ENCODE measurements around the gene MUC6. TPM values are rescaled to one million over a fixed set of nuclear protein-coding genes. Genes with fewer than 3 reads are reported as not detected.

Gene MUC6
- polyA plus RNA-seq, 1 of the 3 experiments (the other 2 are of a cell fraction): not detected

DNA sequence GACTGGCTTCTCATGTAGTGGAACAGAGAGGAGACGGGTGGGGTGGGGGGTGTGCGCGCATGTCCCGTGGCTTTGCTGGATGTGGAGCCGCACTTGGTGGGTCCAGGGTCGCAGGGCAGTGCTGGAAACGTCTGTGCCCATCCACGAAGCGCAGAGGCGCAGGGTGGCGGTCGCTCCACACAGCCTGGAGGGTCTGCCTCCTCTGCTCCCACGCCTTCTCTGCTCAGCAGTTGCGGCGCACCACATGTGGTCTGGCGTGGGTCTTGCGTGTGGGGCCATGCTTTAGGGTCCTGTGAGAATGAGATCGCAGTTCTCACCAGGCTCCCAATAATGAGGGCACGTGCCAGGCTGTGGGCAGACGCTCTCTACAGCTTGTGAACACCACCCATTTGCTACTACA, 50.7 kb downstream of the MUC6 start:
- ChIA-PET CTCF (no interaction called here), POLR2A (no interaction called here)
- H3K79me2 ChIP-seq (ENCODE audit: insufficient read depth): peaks cover 8% of the 10 kb centered on the region; the same call in 1 of the 2 replicates
- no peak for DNase-seq
- H3K4me1 ChIP-seq (ENCODE audit: control insufficient read depth in 1 of 2, insufficient read depth in 2 of 2, low read depth in 1 of 2, low read length in 1 of 2): no peaks in the 10 kb centered on the region
- no peak overlapping the region for H3K9ac ChIP-seq
- no peaks in the 10 kb centered on the region for H3K9me2 ChIP-seq
- H3K9me3 ChIP-seq: no peaks in the 10 kb centered on the region
- H4K20me1 ChIP-seq (ENCODE audit: insufficient read depth): no peaks in the 10 kb centered on the region
- 89% methylated on average over 13 of the region's 20 CpGs for WGBS (ENCODE audit: low lambda C conversion rate)
- no peaks in the 10 kb centered on the region for H3K27me3 ChIP-seq (ENCODE audit: insufficient read depth)
- H3K36me3 ChIP-seq (replicated peaks in 1 of 2; ENCODE audit: control insufficient read depth in 1 of 2, insufficient read depth in 2 of 2, low read length in 1 of 2): peaks cover 17 to 53% of the 10 kb centered on the region in 2 experiments
- no peak overlapping the region for H3K4me2 ChIP-seq
- H3K27ac ChIP-seq (ENCODE audit: low read depth in 2 of 2, low read length in 1 of 2): no peak overlapping the region
- H2AFZ ChIP-seq (ENCODE audit: low read depth): no peak overlapping the region
- no peaks in the 10 kb centered on the region for H3F3A ChIP-seq (replicated peaks; ENCODE audit: insufficient read depth)
- TF ChIP-seq GATA2 (CRISPR knock-in tag; IDR thresholded peaks at IDR 0.05) (no peak), GABPA (IDR thresholded peaks at IDR 0.05; ENCODE audit: low read depth) (no peak), CHD2 (IDR thresholded peaks at IDR 0.05; ENCODE audit: low read length, partially characterized antibody) (no peak), RCOR1 (IDR thresholded peaks at IDR 0.05; ENCODE audit: low read length) (no peak), FOXJ3 (CRISPR knock-in tag; IDR thresholded peaks at IDR 0.05) (no peak), NFIC (IDR thresholded peaks at IDR 0.05; ENCODE audit: borderline replicate concordance) (no peak), RFX5 (IDR thresholded peaks at IDR 0.05; ENCODE audit: low read length) (no peak), EP300 (IDR thresholded peaks at IDR 0.05; ENCODE audit: borderline replicate concordance in 1 of 2, low read depth in 1 of 2, low read length in 1 of 2) (no peak), NRF1 (IDR thresholded peaks at IDR 0.05; ENCODE audit: low read depth, low read length) (no peak), TCF12 (IDR thresholded peaks at IDR 0.05) (no peak)
- TF ChIP-seq, protein P1, sequence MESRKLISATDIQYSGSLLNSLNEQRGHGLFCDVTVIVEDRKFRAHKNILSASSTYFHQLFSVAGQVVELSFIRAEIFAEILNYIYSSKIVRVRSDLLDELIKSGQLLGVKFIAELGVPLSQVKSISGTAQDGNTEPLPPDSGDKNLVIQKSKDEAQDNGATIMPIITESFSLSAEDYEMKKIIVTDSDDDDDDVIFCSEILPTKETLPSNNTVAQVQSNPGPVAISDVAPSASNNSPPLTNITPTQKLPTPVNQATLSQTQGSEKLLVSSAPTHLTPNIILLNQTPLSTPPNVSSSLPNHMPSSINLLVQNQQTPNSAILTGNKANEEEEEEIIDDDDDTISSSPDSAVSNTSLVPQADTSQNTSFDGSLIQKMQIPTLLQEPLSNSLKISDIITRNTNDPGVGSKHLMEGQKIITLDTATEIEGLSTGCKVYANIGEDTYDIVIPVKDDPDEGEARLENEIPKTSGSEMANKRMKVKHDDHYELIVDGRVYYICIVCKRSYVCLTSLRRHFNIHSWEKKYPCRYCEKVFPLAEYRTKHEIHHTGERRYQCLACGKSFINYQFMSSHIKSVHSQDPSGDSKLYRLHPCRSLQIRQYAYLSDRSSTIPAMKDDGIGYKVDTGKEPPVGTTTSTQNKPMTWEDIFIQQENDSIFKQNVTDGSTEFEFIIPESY (IDR thresholded peaks at IDR 0.05; ENCODE audit: borderline replicate concordance, low read depth): no peak
- TF ChIP-seq, protein P2, sequence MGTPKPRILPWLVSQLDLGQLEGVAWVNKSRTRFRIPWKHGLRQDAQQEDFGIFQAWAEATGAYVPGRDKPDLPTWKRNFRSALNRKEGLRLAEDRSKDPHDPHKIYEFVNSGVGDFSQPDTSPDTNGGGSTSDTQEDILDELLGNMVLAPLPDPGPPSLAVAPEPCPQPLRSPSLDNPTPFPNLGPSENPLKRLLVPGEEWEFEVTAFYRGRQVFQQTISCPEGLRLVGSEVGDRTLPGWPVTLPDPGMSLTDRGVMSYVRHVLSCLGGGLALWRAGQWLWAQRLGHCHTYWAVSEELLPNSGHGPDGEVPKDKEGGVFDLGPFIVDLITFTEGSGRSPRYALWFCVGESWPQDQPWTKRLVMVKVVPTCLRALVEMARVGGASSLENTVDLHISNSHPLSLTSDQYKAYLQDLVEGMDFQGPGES (IDR thresholded peaks at IDR 0.05; ENCODE audit: low read depth, low read length): no peak
- TF ChIP-seq, protein P3, sequence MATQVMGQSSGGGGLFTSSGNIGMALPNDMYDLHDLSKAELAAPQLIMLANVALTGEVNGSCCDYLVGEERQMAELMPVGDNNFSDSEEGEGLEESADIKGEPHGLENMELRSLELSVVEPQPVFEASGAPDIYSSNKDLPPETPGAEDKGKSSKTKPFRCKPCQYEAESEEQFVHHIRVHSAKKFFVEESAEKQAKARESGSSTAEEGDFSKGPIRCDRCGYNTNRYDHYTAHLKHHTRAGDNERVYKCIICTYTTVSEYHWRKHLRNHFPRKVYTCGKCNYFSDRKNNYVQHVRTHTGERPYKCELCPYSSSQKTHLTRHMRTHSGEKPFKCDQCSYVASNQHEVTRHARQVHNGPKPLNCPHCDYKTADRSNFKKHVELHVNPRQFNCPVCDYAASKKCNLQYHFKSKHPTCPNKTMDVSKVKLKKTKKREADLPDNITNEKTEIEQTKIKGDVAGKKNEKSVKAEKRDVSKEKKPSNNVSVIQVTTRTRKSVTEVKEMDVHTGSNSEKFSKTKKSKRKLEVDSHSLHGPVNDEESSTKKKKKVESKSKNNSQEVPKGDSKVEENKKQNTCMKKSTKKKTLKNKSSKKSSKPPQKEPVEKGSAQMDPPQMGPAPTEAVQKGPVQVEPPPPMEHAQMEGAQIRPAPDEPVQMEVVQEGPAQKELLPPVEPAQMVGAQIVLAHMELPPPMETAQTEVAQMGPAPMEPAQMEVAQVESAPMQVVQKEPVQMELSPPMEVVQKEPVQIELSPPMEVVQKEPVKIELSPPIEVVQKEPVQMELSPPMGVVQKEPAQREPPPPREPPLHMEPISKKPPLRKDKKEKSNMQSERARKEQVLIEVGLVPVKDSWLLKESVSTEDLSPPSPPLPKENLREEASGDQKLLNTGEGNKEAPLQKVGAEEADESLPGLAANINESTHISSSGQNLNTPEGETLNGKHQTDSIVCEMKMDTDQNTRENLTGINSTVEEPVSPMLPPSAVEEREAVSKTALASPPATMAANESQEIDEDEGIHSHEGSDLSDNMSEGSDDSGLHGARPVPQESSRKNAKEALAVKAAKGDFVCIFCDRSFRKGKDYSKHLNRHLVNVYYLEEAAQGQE (IDR thresholded peaks at IDR 0.05; ENCODE audit: low read depth, low read length): no peak
- TF ChIP-seq, protein P4, sequence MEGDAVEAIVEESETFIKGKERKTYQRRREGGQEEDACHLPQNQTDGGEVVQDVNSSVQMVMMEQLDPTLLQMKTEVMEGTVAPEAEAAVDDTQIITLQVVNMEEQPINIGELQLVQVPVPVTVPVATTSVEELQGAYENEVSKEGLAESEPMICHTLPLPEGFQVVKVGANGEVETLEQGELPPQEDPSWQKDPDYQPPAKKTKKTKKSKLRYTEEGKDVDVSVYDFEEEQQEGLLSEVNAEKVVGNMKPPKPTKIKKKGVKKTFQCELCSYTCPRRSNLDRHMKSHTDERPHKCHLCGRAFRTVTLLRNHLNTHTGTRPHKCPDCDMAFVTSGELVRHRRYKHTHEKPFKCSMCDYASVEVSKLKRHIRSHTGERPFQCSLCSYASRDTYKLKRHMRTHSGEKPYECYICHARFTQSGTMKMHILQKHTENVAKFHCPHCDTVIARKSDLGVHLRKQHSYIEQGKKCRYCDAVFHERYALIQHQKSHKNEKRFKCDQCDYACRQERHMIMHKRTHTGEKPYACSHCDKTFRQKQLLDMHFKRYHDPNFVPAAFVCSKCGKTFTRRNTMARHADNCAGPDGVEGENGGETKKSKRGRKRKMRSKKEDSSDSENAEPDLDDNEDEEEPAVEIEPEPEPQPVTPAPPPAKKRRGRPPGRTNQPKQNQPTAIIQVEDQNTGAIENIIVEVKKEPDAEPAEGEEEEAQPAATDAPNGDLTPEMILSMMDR (IDR thresholded peaks at IDR 0.05): no peak
- TF ChIP-seq, protein P5, sequence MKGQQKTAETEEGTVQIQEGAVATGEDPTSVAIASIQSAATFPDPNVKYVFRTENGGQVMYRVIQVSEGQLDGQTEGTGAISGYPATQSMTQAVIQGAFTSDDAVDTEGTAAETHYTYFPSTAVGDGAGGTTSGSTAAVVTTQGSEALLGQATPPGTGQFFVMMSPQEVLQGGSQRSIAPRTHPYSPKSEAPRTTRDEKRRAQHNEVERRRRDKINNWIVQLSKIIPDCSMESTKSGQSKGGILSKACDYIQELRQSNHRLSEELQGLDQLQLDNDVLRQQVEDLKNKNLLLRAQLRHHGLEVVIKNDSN (IDR thresholded peaks at IDR 0.05; ENCODE audit: borderline replicate concordance, low read depth): no peak
- no peak overlapping the region for H3K4me3 ChIP-seq (ENCODE audit: low read depth in 2 of 2, low read length in 1 of 2)

Measured in SK-N-SH (cell line).